SK-MEL-5 (cell line): ENCODE measurements around the gene VASH1. TPM values are rescaled to one million over a fixed set of nuclear protein-coding genes. Genes with fewer than 3 reads are reported as not detected.
"Not testable (repeated sequence)": the region's sequence is repeated elsewhere in the genome, so short reads cannot be mapped to it uniquely, and the experiment has no call there.

Experiments
- DNase-seq: peaks from one replicate; pipeline ENCODE4 v3.0.0-alpha.2; 2016; ENCODE audit warnings: low read depth, low spot score
- in situ Hi-C: cut with HindIII; loops from 2 replicates; pipeline ENCODE4 v1.10.0; 2016; ENCODE audit warnings: low sequenced_read_pairs, high pct_unique_total_duplicates, low pct_unique_long_range_greater_than_20kb
- polyA plus RNA-seq, 2 experiments: library from polyadenylated mRNA; depleted of rRNA; stranded (reverse); fragments of >200 nt; gene quantifications; 2 replicates each; pipeline ENCODE4 v1.2.3, GENCODE V29; 2015
- total RNA-seq: library from RNA; depleted of rRNA; stranded (reverse); fragments of >200 nt; shearing (Covaris generic); gene quantifications from 2 replicates; pipeline ENCODE4 v1.2.3, GENCODE V29; 2014; rRNA removed

VASH1 gene
- 1.9 and 2.6 TPM in 2 replicates for total RNA-seq
- 4.2 and 5.6 TPM in 2 replicates for polyA plus RNA-seq (2015; cell fraction: cytosol; rRNA removed)
- polyA plus RNA-seq (2015; cell fraction: nucleus; rRNA removed): 11.8 and 21.6 TPM in 2 replicates

DNA sequence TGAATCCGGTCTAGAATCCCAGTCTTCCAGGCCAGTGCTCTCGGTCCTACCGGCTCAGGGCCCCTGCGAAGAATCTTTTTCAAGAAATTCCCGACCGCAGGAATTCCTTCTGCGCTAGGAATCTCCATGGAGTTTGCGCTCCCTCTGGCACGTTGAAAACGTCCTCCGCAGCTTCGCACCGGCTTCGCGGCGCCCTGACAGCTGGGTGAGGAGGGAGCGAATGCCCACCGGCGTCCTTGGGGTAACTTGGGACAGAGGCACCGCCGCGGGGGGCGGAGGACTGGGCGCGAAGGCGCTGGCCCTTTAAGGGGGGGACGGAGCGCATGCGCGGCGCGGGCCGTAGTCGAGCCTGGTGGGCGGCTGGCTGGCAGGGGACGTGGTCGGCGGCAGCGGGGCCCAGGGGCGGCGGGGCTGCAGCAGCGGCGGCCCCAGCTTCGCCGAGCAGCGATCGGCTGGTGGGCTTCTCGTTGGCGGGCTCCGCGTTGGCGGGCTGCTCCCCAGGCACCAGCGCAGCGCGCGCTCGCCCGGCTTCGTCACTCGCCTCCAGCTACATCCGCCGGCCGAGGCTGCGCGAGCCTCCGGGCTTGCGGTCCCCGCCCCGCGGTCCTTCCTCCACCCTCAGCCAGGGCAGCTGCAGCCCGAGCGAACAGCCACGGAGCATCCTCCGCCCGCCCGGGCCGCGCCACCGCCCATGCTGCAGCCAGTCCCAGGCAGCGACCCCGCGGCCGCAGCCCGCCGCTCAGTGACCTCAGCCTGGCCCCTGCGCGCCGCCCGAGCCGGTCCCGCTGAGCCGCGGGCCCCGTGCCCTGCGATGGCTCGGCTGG is at the start of gene VASH1:
Gene VASH1, plus strand, starts transcription at position 333 of the 824 bp plus-strand sequence. CDS start 1,354 bp downstream, outside the sequence.
- in situ Hi-C loops: no loop called here
- DNase-seq: peak; percentile 45

DNA sequence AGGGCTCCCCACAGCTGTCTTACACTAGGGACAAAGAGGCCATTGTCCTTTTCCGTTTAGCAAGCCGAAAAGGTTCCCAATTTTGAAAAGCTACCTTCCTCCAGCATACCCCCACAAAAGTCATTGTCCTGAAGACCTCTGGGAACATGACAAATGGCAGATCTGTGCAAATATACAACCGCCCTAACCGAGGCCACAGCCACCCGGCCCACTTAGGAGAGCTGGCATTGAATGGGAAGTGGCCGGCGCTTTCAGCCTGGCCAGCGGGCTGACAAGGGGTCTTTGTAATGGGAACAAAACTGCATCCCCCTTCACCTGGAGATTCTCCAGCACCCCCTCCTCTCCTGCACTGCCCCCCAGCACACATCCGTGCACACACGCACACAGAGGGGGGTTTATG is 48.1 kb upstream of the VASH1 start:
- DNase-seq: no peak
- in situ Hi-C loops: no loop called here

- in situ Hi-C loops: no loop called here
- no peak for DNase-seq
Measured at GRCh38 chr14:76714470-76714869, 46.8 kb upstream of the VASH1 start.

- in situ Hi-C loops: no loop called here
- no peak for DNase-seq
Measured at GRCh38 chr14:76715101-76715500, 46.2 kb upstream of the VASH1 start.

DNA sequence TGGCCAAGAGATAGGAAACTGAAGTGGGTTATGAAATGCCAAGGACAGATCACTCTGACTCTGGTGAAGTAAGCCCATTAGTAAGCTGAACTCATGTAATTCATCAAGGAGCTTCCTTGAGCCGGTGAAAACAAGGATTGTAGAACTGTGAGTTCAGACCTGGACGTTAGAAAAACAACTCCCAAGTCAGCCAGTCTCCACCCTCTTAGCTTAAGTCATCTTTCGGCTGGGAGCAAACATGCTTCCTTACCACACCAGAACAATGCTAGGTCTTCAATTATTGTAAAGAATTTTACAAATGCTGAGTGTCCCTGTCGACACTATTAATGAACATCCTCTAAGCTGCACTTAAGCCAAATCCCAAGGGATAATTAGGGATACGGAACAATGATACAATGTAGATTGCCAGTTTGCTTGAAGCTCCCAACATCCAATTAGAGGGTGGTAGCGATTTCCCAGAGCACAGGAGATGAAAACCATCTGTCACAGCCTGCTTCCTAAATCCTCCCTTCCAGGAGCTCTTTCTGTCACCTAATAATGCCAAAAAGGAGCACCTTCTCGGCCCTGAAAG is 45.7 kb upstream of the VASH1 start:
- DNase-seq: no peak
- in situ Hi-C loops: no loop called here

DNA sequence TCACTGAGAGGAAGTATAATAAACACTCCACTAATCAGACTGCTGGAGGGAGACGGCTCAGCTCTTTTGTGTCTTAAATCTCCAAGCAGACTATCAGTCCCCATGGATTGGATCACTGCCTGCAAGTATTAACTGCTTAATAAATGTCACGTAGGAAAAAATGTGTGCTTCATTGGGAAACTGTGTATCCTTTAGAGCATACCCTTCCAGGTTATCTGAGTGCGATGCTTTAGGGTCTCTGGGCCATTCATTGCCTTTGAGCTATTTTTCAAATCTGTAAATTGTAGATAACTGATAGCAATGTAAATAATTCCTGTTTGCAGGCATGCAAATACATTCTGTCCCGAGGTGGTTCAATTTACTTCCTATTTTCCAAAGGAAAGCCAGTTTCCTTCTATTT is 45.0 kb upstream of the VASH1 start:
- in situ Hi-C loops: no loop called here
- no peak for DNase-seq

- DNase-seq: no peak
- in situ Hi-C loops: no loop called here
Measured at GRCh38 chr14:76717508-76718290, 43.6 kb upstream of the VASH1 start.

- DNase-seq: no peak
Measured at GRCh38 chr14:76718306-76719040, 42.8 kb upstream of the VASH1 start.

DNA sequence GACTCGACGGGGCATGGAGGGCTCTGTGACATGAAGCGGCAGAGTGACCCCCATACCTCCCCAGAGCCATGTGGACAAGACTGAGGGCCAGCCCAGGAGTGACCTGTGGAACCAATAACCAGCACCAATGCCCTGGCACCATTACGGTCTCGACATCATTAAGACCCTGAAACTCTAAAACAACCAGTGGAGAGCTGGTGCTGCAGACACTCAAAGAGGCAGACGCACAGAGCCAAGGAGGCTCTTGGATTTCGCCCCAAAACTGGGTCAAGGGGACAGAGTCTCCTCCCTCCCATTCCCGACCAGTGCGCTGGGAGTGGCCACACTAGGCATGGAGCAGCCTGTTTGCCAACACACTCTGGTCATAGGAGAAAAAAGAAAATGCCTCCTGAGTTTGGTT is 41.6 kb upstream of the VASH1 start:
- in situ Hi-C loops: no loop called here
- DNase-seq: no peak

More at GRCh38 chr14:76718306-76719040, 42.8 kb upstream of the VASH1 start:
- in situ Hi-C loops: no loop called here

DNA sequence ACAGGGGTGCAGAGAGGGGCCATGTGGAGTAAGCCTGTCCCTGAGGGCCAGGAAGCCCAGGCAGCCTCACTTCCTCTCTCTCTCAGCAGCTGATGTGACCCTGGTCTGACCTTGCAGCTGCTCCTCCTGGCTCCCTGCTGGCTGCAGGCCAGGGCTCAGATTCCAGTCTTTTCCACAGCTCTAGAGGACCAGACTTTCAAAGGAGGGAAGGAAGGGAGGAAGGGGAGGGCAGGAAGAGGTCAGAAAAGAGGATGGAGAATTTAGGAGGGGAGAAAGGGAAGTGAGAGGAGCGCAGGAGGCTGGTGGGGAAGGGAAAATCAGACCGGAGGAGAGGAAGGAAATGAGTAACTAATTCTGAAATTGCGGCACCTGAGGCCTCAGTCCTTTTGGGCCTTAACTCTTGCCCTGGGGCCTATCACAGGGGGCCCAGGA is 40.9 kb upstream of the VASH1 start:
- no peak for DNase-seq
- in situ Hi-C loops: no loop called here

- DNase-seq, in situ Hi-C loops: not testable (repeated sequence)
Measured at GRCh38 chr14:76721506-76721905, 39.8 kb upstream of the VASH1 start.

DNA sequence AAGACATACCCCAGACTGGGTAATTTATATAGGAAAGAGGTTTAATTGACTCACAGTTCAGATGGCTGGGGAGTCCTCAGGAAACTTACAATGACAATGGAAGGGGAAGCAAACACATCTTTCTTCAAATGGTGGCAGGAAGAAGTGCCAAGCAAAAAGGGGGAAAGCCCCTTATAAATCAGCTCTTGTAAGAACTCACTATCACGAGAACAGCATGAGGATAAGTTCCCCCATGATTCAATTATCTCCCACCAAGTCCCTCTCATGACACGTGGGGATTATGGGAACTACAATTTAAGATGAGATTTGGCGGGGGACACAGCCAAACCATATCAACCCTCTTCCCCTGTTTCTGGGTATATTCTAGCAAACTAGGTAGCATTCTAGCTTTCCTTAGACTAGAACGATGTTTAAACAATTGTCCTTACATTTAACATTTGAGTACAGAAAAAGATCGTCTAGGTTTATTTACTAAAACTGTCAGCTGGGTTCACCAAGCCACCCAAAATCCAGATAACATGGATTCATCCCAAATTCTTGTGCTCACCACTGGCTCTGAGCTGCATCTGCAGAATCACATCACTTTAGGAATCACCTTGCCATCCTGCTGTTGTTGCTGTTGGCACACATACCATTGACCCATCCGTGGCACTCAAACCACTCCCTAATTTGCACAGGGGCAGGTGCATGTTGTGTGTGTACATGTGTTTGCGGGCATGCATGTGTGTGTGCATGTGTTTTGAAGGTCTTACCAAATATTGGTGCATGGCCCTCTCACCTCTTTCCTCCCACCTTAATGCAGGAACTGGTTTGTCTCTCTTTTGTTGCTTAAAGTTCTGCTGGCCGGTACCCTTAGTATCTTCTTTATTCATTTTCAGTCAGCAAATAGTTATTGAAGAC is 36.4 kb upstream of the VASH1 start:
- in situ Hi-C loops: no loop called here

DNA sequence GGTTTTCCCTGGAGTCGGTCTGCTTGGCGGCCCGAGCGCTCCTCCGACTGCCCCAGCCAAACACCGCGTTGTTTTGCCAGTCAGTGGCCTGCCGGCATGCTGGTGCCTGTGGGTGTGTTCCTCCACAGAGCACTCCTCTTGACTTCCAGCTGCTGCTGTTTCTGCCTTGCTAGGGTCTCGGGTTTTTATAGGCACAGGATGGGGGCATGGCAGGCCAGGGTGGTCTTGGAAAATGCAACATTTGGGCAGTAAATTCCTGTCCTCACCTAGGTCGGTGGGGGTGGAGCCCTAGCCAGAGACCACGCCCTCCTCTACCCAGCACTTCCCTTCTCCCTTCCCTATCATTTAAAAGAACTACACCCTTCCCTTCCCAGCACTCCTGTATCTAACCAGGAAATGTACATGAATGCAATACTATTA is 34.7 kb upstream of the VASH1 start:
- DNase-seq: no peak
- in situ Hi-C loops: no loop called here

More for the DNA sequence above, 36.4 kb upstream of the VASH1 start:
- no peak for DNase-seq

GRCh38 chr14:76727384-76727783 is 33.9 kb upstream of the VASH1 start:
- DNase-seq: no peak
- in situ Hi-C loops: no loop called here

- DNase-seq: no peak
- in situ Hi-C loops: no loop called here
Measured at GRCh38 chr14:76727901-76728300, 33.4 kb upstream of the VASH1 start.

DNA sequence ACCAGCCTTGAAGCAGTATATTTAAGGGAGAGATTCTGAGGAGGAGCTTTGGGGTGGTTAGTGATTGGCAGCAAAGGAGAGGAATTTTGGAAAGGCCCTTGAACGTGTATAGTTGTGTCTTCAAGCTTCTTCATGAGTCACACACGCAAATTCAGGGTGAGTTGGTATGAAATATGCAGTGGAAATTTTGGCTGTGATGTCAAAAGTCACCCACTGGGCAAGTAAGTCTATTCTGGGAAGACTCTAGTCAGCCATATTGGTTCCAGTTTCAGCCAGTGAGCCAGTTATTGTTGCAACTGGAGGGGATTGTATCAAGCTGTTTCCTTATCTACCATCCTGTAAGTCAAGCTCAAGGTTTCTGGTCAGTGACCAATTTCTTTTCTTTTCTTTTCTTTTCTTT is 32.0 kb upstream of the VASH1 start:
- in situ Hi-C loops: no loop called here
- no peak for DNase-seq
